Activated CD4-positive, alpha-beta memory T cell treated with anti-CD3 and anti-CD28 coated beads, Interleukin-2, amount 10 ng/mL, durations not matched to agents 7 days and 5 days (primary cell): Measurements from ENCODE around the gene PRKN. TPM values are rescaled to one million over a fixed set of nuclear protein-coding genes. Genes with fewer than 3 reads are reported as not detected.

Source experiments
- CTCF ChIA-PET: fragments of 350-600 bp; sonication (Branson Sonifier 250); formaldehyde crosslinking; loops from one replicate; lab custom pipeline; 2021; ENCODE audit warnings: antibody characterized with exemption, inconsistent platforms; lab: Charles Lee
- POLR2A ChIA-PET: fragments of 350-600 bp; sonication (Branson Sonifier 250); formaldehyde crosslinking; loops from one replicate; lab custom pipeline; 2021; ENCODE audit warnings: antibody characterized with exemption; lab: Charles Lee
- DNase-seq: peaks from one replicate; pipeline ENCODE4 v3.0.0-alpha.2; 2020
- H3K27ac Mint-ChIP-seq: one replicate; pipeline ENCODE4 v1.8.0; 2021; ENCODE audit warnings: mild to moderate bottlenecking, mixed read lengths
- H3K27me3 Mint-ChIP-seq: one replicate; pipeline ENCODE4 v1.8.0; 2021; ENCODE audit warnings: mixed read lengths
- H3K36me3 Mint-ChIP-seq: one replicate; pipeline ENCODE4 v1.8.0; 2021; ENCODE audit warnings: low read depth, mixed read lengths
- H3K4me1 Mint-ChIP-seq: one replicate; pipeline ENCODE4 v1.8.0; 2021; ENCODE audit warnings: mixed read lengths
- H3K4me3 Mint-ChIP-seq: one replicate; pipeline ENCODE4 v1.8.0; 2021; ENCODE audit warnings: mild to moderate bottlenecking, mixed read lengths
- H3K9me3 Mint-ChIP-seq: one replicate; pipeline ENCODE4 v1.8.0; 2021; ENCODE audit warnings: mixed read lengths
- total RNA-seq, 2 experiments: library from RNA; stranded (reverse); gene quantifications; one replicate each; pipeline ENCODE4 v1.2.3, GENCODE V29; 2021

PRKN gene
- total RNA-seq, 2 experiments from 2014 or later = 0.13 to 0.43 TPM

DNA sequence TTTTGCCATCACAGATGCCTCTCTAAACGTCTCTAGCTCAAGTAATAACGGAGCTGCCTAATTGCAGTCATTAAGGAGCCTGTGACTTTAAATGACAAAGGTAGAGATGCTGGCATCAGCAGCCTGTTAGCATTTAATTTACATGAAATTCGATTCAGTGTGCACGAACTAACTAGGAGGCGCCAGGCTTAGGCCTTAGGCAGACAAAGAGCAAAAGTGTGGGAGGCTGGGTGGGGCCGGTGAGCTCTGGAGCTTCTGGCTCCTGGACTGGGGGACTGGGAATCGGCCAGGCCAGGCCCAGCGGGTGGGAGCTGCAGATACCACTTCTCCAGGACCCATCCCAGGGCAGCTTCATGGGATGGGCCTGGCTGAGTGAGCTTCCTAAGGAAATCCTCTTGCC, 1283.7 kb downstream of the PRKN start:
- Mint-ChIP-seq H3K27ac (no peak overlapping the region), H3K4me3 (no peak overlapping the region), H3K27me3 (peaks cover 2% of the 10 kb centered on the region), H3K4me1 (peaks cover 4% of the 10 kb centered on the region), H3K36me3 (no peaks in the 10 kb centered on the region), H3K9me3 (no peaks in the 10 kb centered on the region)
- no peak for DNase-seq
- CTCF ChIA-PET = interaction anchor here (1.2 kb wide), 1 partner anchor 25 kb away, joined by 5 read pairs; no protein-coding TSS in a partner anchor
- POLR2A ChIA-PET = no interaction called here

DNA sequence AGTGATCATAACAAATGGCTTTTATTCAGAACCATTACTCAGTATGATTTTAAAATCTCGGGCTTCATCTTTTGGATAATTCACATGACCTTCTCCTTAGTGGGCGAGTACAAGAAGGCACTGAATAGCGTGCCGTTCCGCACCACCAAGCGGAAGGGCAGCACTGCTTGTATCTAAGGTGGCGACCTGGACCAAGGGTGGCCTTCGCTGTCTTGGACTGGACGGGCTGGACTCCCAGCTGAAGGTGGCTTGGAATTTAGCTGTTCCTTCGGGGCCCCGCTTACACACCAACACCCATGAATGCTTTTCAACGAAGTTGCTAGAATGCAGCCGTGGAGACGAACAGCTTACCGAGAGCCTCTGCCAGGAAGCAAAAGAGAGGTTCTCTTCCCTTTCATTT, 1285.1 kb downstream of the PRKN start:
- Mint-ChIP-seq H3K27ac (no peak overlapping the region), H3K4me1 (peaks cover 4% of the 10 kb centered on the region), H3K4me3 (no peak overlapping the region), H3K9me3 (no peaks in the 10 kb centered on the region), H3K27me3 (no peaks in the 10 kb centered on the region), H3K36me3 (no peaks in the 10 kb centered on the region)
- DNase-seq = no peak
- ChIA-PET CTCF (no interaction called here), POLR2A (no interaction called here)

DNA sequence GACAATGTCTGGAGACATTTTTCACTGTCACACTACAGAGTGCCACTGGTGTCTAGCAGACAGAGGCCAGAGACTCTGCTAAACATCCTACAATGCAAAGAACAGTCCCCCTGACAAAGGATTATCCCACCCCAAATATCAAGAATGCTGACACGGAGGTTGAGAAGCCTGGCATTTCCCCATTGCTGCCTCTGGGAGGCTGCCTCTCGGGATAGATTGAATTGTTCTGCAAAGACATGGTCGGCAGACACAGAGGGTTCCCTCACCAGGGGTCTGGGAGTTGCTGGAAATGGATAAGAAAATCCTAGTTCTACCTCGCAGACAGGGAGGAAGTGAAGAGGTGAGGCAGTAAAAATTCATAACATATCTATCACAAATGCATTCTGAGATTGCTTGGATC, 1287.3 kb downstream of the PRKN start:
- ChIA-PET CTCF (interaction anchor here (1.3 to 4.0 kb wide), 2 partner anchors 21 to 22 kb away, joined by 3 to 18 read pairs; no protein-coding TSS in a partner anchor), POLR2A (no interaction called here)
- DNase-seq = no peak
- H3K27me3 Mint-ChIP-seq = no peaks in the 10 kb centered on the region
- H3K27ac Mint-ChIP-seq = no peak overlapping the region
- no peak overlapping the region for H3K4me3 Mint-ChIP-seq
- no peaks in the 10 kb centered on the region for H3K9me3 Mint-ChIP-seq
- H3K36me3 Mint-ChIP-seq = no peaks in the 10 kb centered on the region
- H3K4me1 Mint-ChIP-seq = peaks cover 4% of the 10 kb centered on the region

DNA sequence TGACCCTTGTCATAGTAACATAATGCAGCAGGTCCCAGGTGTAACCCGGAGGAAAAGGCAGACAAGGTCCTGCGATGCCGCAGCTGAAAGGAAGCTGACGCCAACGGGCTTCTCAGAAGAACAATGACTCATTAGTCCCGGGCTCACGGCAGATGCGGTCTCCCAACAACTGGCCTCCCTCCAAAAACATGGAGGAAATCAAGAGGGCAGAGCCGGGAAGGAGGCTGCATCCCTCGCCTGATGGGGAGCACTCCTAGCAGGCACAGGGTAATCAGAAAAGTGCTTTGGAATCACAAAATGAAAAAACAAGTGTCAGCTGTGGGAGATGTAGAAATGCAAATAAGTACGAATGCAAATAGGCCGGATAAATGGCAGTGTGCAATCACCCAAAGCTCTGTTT, 1288.5 kb downstream of the PRKN start:
- Mint-ChIP-seq H3K27me3 (no peaks in the 10 kb centered on the region), H3K27ac (no peak overlapping the region), H3K9me3 (no peaks in the 10 kb centered on the region), H3K36me3 (no peaks in the 10 kb centered on the region), H3K4me3 (no peak overlapping the region), H3K4me1 (peaks cover 4% of the 10 kb centered on the region)
- peak; percentile 20 for DNase-seq
- POLR2A ChIA-PET = interaction anchor here (1.2 kb wide), 1 partner anchor 18 kb away, joined by 3 read pairs; no protein-coding TSS in a partner anchor
- CTCF ChIA-PET = interaction anchor here (4.0 kb wide), 1 partner anchor 20 kb away, joined by 18 read pairs; no protein-coding TSS in a partner anchor

DNA sequence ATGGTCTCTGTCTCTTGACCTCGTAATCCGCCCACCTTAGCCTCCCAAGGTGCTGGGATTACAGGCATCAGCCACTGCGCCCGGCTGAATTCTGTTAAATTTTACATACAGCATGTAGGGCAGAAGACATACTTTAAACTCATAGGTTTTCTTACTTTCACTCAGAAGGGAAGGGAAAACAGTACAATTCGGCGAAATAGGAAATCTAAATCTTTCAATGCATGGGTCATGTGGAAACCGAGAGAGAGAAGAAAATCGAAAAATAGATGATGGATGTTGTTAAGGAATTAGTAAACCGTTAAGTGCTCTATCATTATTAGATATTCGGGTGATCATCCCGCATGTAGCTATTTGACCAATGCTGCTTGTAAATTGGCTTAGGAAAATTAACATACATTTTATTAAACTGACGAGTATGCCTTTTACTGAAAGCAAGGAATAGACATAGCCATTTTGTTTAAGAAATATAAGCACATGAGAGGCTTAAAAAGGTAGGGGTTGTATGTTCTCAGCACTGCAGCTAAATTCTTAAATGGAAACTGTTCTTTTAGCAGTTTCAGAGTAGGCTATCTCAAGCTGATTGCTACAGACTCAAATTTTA, 1289.0 kb downstream of the PRKN start:
- H3K27me3 Mint-ChIP-seq = no peaks in the 10 kb centered on the region
- CTCF ChIA-PET = interaction anchor here (4.0 kb wide), 1 partner anchor 20 kb away, joined by 18 read pairs; no protein-coding TSS in a partner anchor
- peaks cover 4% of the 10 kb centered on the region for H3K4me1 Mint-ChIP-seq
- no peaks in the 10 kb centered on the region for H3K9me3 Mint-ChIP-seq
- no peak overlapping the region for H3K4me3 Mint-ChIP-seq
- H3K36me3 Mint-ChIP-seq = no peaks in the 10 kb centered on the region
- H3K27ac Mint-ChIP-seq = no peak overlapping the region
- POLR2A ChIA-PET = interaction anchor here (1.2 kb wide), 1 partner anchor 18 kb away, joined by 3 read pairs; no protein-coding TSS in a partner anchor
- no peak for DNase-seq

DNA sequence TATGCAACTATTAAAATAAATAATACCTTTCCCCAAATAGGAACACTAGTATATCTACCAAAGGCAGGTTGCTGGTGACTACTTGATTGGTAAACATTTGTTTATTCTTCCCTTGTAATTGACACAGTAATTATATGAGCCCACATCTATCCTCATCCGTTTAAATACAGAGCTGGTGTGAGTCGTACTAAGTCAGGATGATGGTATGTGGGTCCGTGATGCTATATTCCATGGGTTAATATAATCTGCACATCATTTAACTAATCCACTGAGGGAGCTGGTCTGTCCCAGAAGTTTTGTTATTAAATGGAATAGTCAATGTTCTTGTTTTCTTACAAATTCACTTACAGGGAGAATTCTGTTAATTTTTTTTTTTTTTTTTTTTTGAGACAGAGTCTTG, 1289.7 kb downstream of the PRKN start:
- POLR2A ChIA-PET = no interaction called here
- no peak for DNase-seq
- H3K36me3 Mint-ChIP-seq = no peaks in the 10 kb centered on the region
- CTCF ChIA-PET = interaction anchor here (4.0 kb wide), 1 partner anchor 19 kb away, joined by 18 read pairs; no protein-coding TSS in a partner anchor
- peaks cover 4% of the 10 kb centered on the region for H3K4me1 Mint-ChIP-seq
- no peak overlapping the region for H3K4me3 Mint-ChIP-seq
- H3K9me3 Mint-ChIP-seq = no peaks in the 10 kb centered on the region
- no peaks in the 10 kb centered on the region for H3K27me3 Mint-ChIP-seq
- H3K27ac Mint-ChIP-seq = no peak overlapping the region

DNA sequence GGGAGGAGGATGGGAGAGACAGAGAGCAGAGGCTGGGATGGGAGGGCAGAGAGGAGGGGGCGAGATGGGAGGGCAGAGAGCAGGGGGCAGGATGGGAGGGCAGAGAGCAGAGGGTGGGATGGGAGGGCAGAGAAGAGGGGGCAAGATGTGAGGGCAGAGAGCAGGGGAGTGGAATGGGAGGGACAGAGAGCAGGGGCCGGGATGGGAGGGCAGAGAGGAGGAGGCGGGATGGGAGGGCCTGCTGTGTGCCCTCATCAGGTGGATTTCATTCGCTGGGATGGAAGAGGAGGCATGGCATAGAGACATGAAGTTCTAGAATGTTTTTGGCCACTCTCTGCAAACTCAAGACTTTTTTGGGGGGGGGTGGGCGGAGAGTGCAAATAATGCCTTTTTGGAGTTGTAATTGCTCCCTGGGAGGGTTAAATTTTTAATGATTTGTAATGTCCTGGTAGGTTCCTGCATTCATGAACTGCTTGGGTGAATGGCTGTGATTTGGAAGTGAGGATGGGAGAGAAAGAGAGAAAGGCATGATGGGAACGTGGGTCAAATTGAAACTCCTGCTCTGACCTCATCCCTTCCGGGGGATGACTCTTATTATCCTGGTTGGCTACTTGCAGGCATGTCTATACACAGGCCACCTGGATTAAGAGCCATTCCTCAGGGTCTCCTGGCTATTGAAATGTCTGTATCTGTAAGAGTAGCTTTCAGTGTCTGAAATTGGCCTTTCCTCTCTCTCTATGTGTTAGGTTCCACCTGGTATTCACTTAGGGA, 1291.3 kb downstream of the PRKN start:
- no peaks in the 10 kb centered on the region for H3K36me3 Mint-ChIP-seq
- POLR2A ChIA-PET = no interaction called here
- H3K9me3 Mint-ChIP-seq = no peaks in the 10 kb centered on the region
- no peak for DNase-seq
- CTCF ChIA-PET = interaction anchor here (4.0 kb wide), 1 partner anchor 17 kb away, joined by 18 read pairs; no protein-coding TSS in a partner anchor
- no peak overlapping the region for H3K27ac Mint-ChIP-seq
- no peaks in the 10 kb centered on the region for H3K27me3 Mint-ChIP-seq
- peaks cover 4% of the 10 kb centered on the region for H3K4me1 Mint-ChIP-seq
- no peak overlapping the region for H3K4me3 Mint-ChIP-seq

DNA sequence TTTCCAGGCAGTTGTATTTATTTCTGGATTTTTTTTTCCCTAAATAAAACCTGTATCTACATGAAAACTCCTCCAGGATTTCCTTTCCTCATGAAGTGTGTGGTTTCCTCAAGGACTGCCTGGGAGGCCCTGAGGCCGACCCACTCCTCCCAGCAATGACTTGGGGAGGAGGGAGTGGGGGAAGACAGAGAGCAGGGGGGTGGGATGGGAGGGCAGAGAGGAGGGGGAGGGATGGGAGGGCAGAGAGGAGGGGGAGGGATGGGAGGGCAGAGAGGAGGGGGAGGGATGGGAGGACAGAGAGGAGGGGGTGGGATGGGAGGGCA, 1291.9 kb downstream of the PRKN start:
- ChIA-PET CTCF (no interaction called here), POLR2A (no interaction called here)
- H3K4me3 Mint-ChIP-seq = no peak overlapping the region
- H3K36me3 Mint-ChIP-seq = no peaks in the 10 kb centered on the region
- DNase-seq = no peak
- no peaks in the 10 kb centered on the region for H3K27me3 Mint-ChIP-seq
- H3K27ac Mint-ChIP-seq = no peak overlapping the region
- no peaks in the 10 kb centered on the region for H3K9me3 Mint-ChIP-seq
- peaks cover 4% of the 10 kb centered on the region for H3K4me1 Mint-ChIP-seq

DNA sequence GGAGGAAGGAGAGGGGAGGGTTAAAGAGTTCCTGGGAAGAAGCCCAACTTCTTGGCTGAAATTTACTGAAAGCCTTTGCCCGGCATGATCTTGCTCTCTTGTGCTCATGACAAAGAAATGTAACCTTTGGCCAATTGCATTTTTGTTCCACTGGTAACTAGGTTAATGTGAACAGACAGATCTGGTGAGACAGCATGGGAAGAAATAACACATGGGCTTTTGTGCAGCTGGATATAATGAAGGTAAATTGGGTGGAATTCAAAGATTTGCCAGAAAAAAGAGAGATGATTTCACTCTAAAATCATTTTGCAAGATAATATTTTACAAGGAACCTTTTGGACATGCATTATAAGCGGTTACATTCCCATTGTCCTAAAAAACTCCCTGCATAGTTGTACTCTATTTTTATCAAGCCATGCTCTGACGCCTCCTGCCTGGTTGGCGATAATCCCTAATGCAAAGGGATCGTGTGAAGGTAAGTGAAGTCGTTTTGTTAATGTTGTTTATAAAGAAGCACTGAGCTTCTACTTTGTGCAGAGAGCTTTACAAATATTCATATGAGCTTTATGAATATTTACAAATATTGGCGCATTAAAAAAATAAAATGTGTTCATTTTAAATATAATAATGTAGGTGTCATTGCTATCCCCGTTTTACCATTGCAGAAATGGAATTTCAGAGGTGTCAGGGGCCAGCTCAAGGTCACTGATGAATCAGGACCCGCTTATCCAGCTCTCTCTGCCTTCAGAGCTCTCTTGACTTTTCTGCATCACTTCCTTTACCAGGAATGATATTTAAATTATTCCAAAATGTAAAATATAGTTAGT, 1292.4 kb downstream of the PRKN start:
- no peaks in the 10 kb centered on the region for H3K9me3 Mint-ChIP-seq
- CTCF ChIA-PET = interaction anchor here (0.6 kb wide), 1 partner anchor 75 kb away, joined by 4 read pairs; no protein-coding TSS in a partner anchor
- no peak overlapping the region for H3K4me3 Mint-ChIP-seq
- no peak for DNase-seq
- POLR2A ChIA-PET = no interaction called here
- no peak overlapping the region for H3K27ac Mint-ChIP-seq
- H3K4me1 Mint-ChIP-seq = peaks cover 4% of the 10 kb centered on the region
- H3K36me3 Mint-ChIP-seq = no peaks in the 10 kb centered on the region
- no peaks in the 10 kb centered on the region for H3K27me3 Mint-ChIP-seq

DNA sequence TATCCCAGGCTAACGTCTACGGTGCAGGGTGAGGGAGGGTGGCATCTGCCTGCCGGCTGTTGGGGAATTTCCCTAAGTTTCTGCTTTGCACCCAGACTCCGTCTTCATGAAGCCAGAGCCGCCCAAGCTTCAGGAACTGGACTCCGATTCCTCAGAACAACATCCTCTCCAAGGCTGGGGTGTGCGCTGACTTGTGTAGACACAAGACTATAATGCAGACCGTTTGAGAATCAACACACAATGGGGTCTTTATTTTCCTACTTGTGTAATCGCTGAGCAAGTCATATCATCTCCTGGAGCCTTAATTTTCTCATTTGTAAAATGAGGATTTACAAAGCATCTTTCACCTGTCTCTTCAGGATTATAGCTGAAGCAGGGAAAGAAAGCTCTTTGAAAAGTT, 1293.2 kb downstream of the PRKN start:
- DNase-seq = no peak
- CTCF ChIA-PET = no interaction called here

DNA sequence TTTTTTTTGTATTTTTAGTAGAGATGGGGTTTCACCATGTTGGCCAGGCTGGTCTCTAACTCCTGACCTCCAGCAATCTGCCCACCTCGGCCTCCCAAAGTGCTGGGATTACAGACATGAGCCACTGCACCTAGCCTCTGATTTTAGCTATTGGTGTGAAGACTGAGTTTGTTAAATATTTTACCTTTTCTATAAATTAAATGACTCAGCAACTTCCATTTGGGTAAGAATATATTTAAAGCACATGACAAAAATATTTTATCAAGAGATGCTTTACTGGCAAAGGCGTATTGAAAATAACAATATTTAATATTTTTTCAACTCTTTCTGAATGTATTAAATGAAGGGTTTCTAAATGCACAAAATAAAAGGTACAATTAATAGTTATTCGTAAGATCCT, 1295.0 kb downstream of the PRKN start:
- DNase-seq = no peak
- Mint-ChIP-seq H3K4me1 (no peaks in the 10 kb centered on the region), H3K4me3 (no peak overlapping the region), H3K27me3 (no peaks in the 10 kb centered on the region), H3K9me3 (no peaks in the 10 kb centered on the region), H3K36me3 (no peaks in the 10 kb centered on the region), H3K27ac (no peak overlapping the region)
- POLR2A ChIA-PET = no interaction called here
- CTCF ChIA-PET = interaction anchor here (0.7 to 1.1 kb wide), 2 partner anchors 15 to 484 kb away, joined by 3 to 4 read pairs; no protein-coding TSS in a partner anchor

More for the DNA sequence above, 1293.2 kb downstream of the PRKN start:
- H3K9me3 Mint-ChIP-seq = no peaks in the 10 kb centered on the region
- POLR2A ChIA-PET = no interaction called here
- H3K4me1 Mint-ChIP-seq = peaks cover 4% of the 10 kb centered on the region
- H3K36me3 Mint-ChIP-seq = no peaks in the 10 kb centered on the region
- no peaks in the 10 kb centered on the region for H3K27me3 Mint-ChIP-seq
- no peak overlapping the region for H3K27ac Mint-ChIP-seq
- no peak overlapping the region for H3K4me3 Mint-ChIP-seq

DNA sequence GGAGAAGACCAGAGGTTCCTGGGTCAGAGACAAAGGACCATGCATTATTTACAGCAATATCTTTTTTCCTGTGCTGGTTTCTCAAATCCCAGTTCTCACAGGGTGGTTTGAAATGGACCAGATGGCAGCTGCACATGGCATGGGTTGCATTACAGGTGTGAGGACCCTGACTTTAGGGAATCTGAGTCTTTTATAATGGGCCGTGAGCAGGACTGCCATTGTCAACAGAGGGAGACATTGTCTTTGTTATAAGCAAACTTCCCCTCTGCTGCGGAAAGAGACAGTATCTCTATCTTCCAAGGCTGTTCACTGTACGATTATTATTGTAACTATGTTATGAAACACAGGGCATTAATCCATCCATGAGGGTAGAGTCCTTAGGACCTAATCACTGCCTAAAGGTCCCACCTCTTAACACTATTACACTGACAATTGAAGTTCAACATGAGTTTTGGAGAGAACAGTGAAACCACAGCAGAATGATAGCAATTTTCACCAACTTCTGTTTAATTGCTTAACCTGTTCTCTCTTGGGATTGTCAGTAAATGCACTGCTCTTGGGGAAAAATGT, 1297.6 kb downstream of the PRKN start:
- H3K27me3 Mint-ChIP-seq = no peaks in the 10 kb centered on the region
- CTCF ChIA-PET = interaction anchor here (0.7 kb wide), 1 partner anchor 34 kb away, joined by 5 read pairs; no protein-coding TSS in a partner anchor
- no peak overlapping the region for H3K4me3 Mint-ChIP-seq
- no peak overlapping the region for H3K27ac Mint-ChIP-seq
- H3K9me3 Mint-ChIP-seq = no peaks in the 10 kb centered on the region
- H3K4me1 Mint-ChIP-seq = no peaks in the 10 kb centered on the region
- no peak for DNase-seq
- H3K36me3 Mint-ChIP-seq = no peaks in the 10 kb centered on the region
- POLR2A ChIA-PET = no interaction called here
